PC-9 (cell line): ENCODE data around the gene FRG2C. TPM values are rescaled to one million over a fixed set of nuclear protein-coding genes. Genes with fewer than 3 reads are reported as not detected.
A peak's percentile ranks its signal among the peaks of the same experiment; 100 is the strongest.
"Not testable (repeated sequence)": the region's sequence is repeated elsewhere in the genome, so short reads cannot be mapped to it uniquely, and the experiment has no call there.

Experiments used
- BruUV-seq: library from RNA; stranded (reverse); fragments of 400-500 nt; replicated peaks from 2 replicates; lab custom pipeline; 2021; lab: Mats Ljungman, UMichigan
- CTCF ChIA-PET: fragments of 300-600 bp; sonication (Branson Sonifier 250); formaldehyde crosslinking; loops from one replicate; lab custom pipeline; 2022; ENCODE audit warnings: antibody characterized with exemption; lab: Charles Lee
- POLR2A ChIA-PET: fragments of 300-600 bp; sonication (Branson Sonifier 250); formaldehyde crosslinking; loops from one replicate; lab custom pipeline; 2022; ENCODE audit warnings: antibody characterized with exemption; ENCODE audit not compliant: unreplicated experiment; lab: Charles Lee
- DNase-seq, 2 experiments: peaks; one replicate each; pipeline versions ENCODE4 v3.0.0 to v3.0.0-alpha.2; 2015 to 2022; ENCODE audit warnings: mixed read lengths in 1 of 2
- H2AFZ ChIP-seq: fragments of 200-600 bp; sonication (generic); 2 replicates; pipeline ENCODE4 v1.8.1; 2017; ENCODE audit warnings: antibody characterized with exemption
- H3F3A ChIP-seq: fragments of 200-600 bp; sonication (generic); 2 replicates; pipeline ENCODE4 v1.8.1; 2017; ENCODE audit warnings: antibody characterized with exemption, mild to moderate bottlenecking, low read depth; ENCODE audit not compliant: insufficient read depth
- H3K27ac ChIP-seq: fragments of 200-600 bp; sonication (generic); 2 replicates; pipeline ENCODE4 v1.6.1; 2016; ENCODE audit warnings: mixed run types
- H3K27me3 ChIP-seq: fragments of 200-600 bp; sonication (generic); 2 replicates; pipeline ENCODE4 v1.6.1; 2016; ENCODE audit warnings: low read depth, mixed run types; ENCODE audit not compliant: insufficient read depth
- H3K36me3 ChIP-seq: fragments of 200-600 bp; sonication (generic); 2 replicates; pipeline ENCODE4 v1.6.1; 2016; ENCODE audit warnings: low read depth, mixed run types
- H3K4me1 ChIP-seq: fragments of 200-600 bp; sonication (generic); replicated peaks from 2 replicates; pipeline ENCODE4 v1.6.1; 2016; ENCODE audit warnings: mixed run types; ENCODE audit not compliant: insufficient read depth
- H3K4me2 ChIP-seq: fragments of 200-600 bp; sonication (generic); 2 replicates; pipeline ENCODE4 v1.6.1; 2017; ENCODE audit warnings: mixed run types
- H3K4me3 ChIP-seq: fragments of 200-600 bp; sonication (generic); 2 replicates; pipeline ENCODE4 v1.6.1; 2016; ENCODE audit warnings: mixed run types
- H3K79me2 ChIP-seq: fragments of 200-600 bp; sonication (generic); 2 replicates; pipeline ENCODE4 v1.6.1; 2017; ENCODE audit warnings: low read depth, mixed run types
- H3K9me2 ChIP-seq: fragments of 200-600 bp; sonication (generic); 2 replicates; pipeline ENCODE4 v1.8.1; 2017; ENCODE audit warnings: mild to moderate bottlenecking; ENCODE audit not compliant: insufficient read depth
- H3K9me3 ChIP-seq: fragments of 200-600 bp; sonication (generic); 2 replicates; pipeline ENCODE4 v1.8.1; 2016; ENCODE audit warnings: low read depth; ENCODE audit not compliant: insufficient read depth
- H4K20me1 ChIP-seq: fragments of 200-600 bp; sonication (generic); 2 replicates; pipeline ENCODE4 v1.8.1; 2017; ENCODE audit not compliant: insufficient read depth
- CTCF ChIP-seq: fragments of 200-600 bp; sonication (generic); conservative IDR thresholded peaks from 2 replicates; pipeline ENCODE4 v1.6.1; 2017; ENCODE audit warnings: mixed run types, antibody characterized with exemption, mild to moderate bottlenecking, moderate library complexity
- EZH2 ChIP-seq: fragments of 200-600 bp; sonication (generic); IDR thresholded peaks from 2 replicates; pipeline ENCODE4 v1.8.0; 2017; ENCODE audit warnings: antibody characterized with exemption, low read depth
- intact Hi-C: fragments of 100-400 bp; cut with micrococcal nuclease; formaldehyde crosslinking; loops from one replicate; pipeline ENCODE4 v1.10.0; 2022; ENCODE audit not compliant: unreplicated experiment
- microRNA-seq: library from miRNA; unstranded; fragments of <30 nt; microRNA quantifications from one replicate; pipeline ENCODE4 v1.2.0, GENCODE V29; 2021; ENCODE audit warnings: borderline number of aligned reads, borderline replicate concordance
- total RNA-seq: library from RNA; stranded (reverse); gene quantifications from 2 replicates; pipeline ENCODE4 v1.2.3, GENCODE V29; 2021

FRG2C gene
- total RNA-seq, 1 experiment from 2014 or later, result not detected

- not testable (repeated sequence) for H3K27ac ChIP-seq, H3K79me2 ChIP-seq, H3K9me3 ChIP-seq, H3K4me1 ChIP-seq, H3K9me2 ChIP-seq, H4K20me1 ChIP-seq, H3K36me3 ChIP-seq, H3K27me3 ChIP-seq, H3F3A ChIP-seq
- ChIA-PET CTCF (interaction anchor here (0.6 kb wide), 1 partner anchor 1781 kb away, joined by 3 read pairs; no protein-coding TSS in a partner anchor), POLR2A (interaction anchor here (0.6 kb wide), 1 partner anchor 17 kb away, joined by 7 read pairs; no protein-coding TSS in a partner anchor)
- intact Hi-C loops, result loop anchor here (2.0 kb wide), 1 partner anchor 113 kb away; the partner anchor contains the start of gene ZNF717
- peak; percentile 50 to 66 for DNase-seq
- Histone ChIP-seq H3K4me3 (peak overlapping the region; percentile 69), H3K4me2 (peak overlapping the region; percentile 83), H2AFZ (peak overlapping the region; percentile 78)
- BruUV-seq, result TSS peak; percentile 37
Observed at GRCh38 chr3:75672140-75672775, 8.1 kb downstream of the FRG2C start.

DNA sequence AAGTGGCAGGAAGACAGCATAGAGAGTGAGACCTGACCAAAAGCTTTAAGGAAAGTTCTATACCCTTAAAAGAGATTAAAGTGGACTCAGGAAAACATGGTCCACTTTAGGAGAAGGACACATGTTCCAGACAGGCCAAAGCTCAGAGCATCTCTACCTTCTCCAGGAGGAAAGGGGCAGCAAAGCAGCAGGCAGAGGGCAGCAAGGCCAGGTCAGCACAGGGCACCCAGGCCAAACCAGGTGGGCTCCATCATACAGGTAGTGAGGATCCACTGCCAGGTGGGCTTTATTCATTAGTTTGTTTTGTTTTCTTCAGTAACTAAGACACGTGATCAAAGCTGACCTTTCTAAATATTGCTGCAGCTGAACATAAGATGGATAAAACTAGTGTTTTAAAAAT lies 19.8 kb downstream of the FRG2C start:
- H3K36me3 ChIP-seq, H3K27me3 ChIP-seq, H3K4me1 ChIP-seq, H3K27ac ChIP-seq, BruUV-seq, POLR2A ChIA-PET, H3K79me2 ChIP-seq, H3K4me3 ChIP-seq, H2AFZ ChIP-seq, DNase-seq, CTCF ChIA-PET, H3K9me3 ChIP-seq, H4K20me1 ChIP-seq, intact Hi-C loops, H3F3A ChIP-seq, H3K9me2 ChIP-seq, H3K4me2 ChIP-seq: not testable (repeated sequence)

- no peaks in the 10 kb centered on the region for H3F3A ChIP-seq
- no peaks in the 10 kb centered on the region for H3K9me2 ChIP-seq
- CTCF ChIA-PET, result no interaction called here
- no peak overlapping the region for H3K27ac ChIP-seq
- no peaks in the 10 kb centered on the region for H3K9me3 ChIP-seq
- no peak overlapping the region for H2AFZ ChIP-seq
- DNase-seq, result no peak
- intact Hi-C loops, result no loop called here
- H3K36me3 ChIP-seq, result no peaks in the 10 kb centered on the region
- BruUV-seq, result no TSS peak
- H3K4me3 ChIP-seq, result no peak overlapping the region
- TF ChIP-seq EZH2 (no peak), CTCF (no peak)
- H3K27me3 ChIP-seq, result no peaks in the 10 kb centered on the region
- POLR2A ChIA-PET, result no interaction called here
- H3K4me1 ChIP-seq, result no peaks in the 10 kb centered on the region
- H3K4me2 ChIP-seq, result no peak overlapping the region
- H3K79me2 ChIP-seq, result no peaks in the 10 kb centered on the region
- H4K20me1 ChIP-seq, result no peaks in the 10 kb centered on the region
Observed at GRCh38 chr3:75687323-75687722, 23.2 kb downstream of the FRG2C start.

DNA sequence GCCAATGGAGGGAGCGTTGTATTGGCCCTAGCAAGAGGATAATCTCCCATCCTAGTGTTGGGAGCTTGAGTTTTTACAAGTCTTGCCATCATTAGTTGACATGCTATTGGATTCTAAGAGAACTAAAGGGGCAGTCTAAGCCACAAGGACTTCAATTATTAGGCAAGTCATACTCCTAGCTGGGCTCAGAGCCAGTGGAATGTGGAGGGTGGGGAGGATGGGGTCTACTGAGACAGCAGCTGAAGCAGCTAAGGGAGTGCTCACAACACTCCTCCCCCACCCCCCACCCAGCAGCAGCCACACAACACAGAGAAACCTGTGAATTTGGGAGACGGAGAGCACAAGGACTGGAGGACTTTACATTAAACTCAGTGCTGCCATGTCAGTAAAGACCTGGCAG lies 27.9 kb downstream of the FRG2C start:
- Histone ChIP-seq H2AFZ (no peak overlapping the region), H3K36me3 (no peaks in the 10 kb centered on the region), H3K9me3 (no peaks in the 10 kb centered on the region), H3K4me3 (no peak overlapping the region), H3K27ac (no peak overlapping the region), H3F3A (no peaks in the 10 kb centered on the region), H4K20me1 (no peaks in the 10 kb centered on the region), H3K4me1 (no peaks in the 10 kb centered on the region), H3K27me3 (no peaks in the 10 kb centered on the region), H3K4me2 (no peak overlapping the region), H3K9me2 (no peaks in the 10 kb centered on the region), H3K79me2 (no peaks in the 10 kb centered on the region)
- DNase-seq, result no peak
- intact Hi-C loops, result no loop called here
- ChIA-PET POLR2A (no interaction called here), CTCF (no interaction called here)
- BruUV-seq, result no TSS peak
- TF ChIP-seq CTCF, result no peak
- TF ChIP-seq EZH2, result no peak

Small RNAs within 50 kb of the gene (microRNA-seq; reads per million reads assigned to microRNA genes)
- gene MIR1324, result not detected

Other genes starting within 250 kb of the FRG2C start
- 29.1 and 30.3 TPM in 2 replicates for gene ZNF717, start 121.2 kb downstream of the FRG2C start, total RNA-seq